Esophagus squamous epithelium (tissue), 4 donors: ENCODE data around the gene DTNA.

Source experiments
- POLR2A ChIP-seq, 4 donors: fragments of 450-650 bp; IDR thresholded peaks; one replicate each; pipeline ENCODE4 v1.6.1; 2017; ENCODE audit warnings: antibody characterized with exemption in 4 of 4, mild to moderate bottlenecking in 4 of 4, moderate library complexity in 3 of 4
- TF ChIP-seq, protein P1 (sequence below), 6 experiments: fragments of 450-650 bp in 4 of 6; fragments of 200-600 bp in 2 of 6; sonication (generic) in 2 of 6; IDR thresholded peaks; one replicate each; pipeline ENCODE4 v1.5.1; 2016 to 2019; ENCODE audit warnings: antibody characterized with exemption in 6 of 6, mild to moderate bottlenecking in 4 of 6, moderate library complexity in 4 of 6

DNA sequence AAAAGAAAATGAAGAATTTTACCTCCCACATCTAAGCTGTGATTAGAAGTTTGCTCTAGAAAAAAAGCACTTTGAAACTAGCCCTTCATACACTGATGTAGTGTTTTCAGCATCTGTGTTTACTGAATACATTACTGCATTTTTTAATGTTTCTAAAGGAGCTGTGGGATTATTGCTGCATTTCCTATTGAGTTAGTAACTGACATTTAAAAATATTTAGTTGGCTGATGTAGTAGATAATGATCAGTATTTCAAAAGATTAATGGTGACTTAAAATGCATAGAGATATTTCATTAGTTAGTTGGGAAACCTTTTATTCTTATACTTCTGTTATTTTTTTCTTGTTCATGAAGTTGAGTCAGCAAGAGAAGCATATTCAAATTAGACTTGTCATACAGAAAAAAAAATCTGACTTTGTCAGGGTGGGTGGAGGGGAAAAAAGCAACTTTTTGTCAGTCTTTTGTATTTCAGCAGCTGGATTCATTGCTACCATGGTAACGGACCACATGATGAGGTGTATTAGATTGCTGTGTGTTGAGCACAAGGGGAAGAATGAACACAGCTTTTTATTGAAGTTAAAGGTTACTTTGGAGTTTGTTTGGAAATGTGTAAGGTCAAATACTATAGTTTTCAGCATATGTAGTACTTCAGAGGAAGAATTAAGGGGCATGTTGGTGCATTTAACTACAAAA lies at the start of gene DTNA:
- no peak for TF ChIP-seq POLR2A (IDR thresholded peaks at IDR 0.05)
- TF ChIP-seq, protein P1, sequence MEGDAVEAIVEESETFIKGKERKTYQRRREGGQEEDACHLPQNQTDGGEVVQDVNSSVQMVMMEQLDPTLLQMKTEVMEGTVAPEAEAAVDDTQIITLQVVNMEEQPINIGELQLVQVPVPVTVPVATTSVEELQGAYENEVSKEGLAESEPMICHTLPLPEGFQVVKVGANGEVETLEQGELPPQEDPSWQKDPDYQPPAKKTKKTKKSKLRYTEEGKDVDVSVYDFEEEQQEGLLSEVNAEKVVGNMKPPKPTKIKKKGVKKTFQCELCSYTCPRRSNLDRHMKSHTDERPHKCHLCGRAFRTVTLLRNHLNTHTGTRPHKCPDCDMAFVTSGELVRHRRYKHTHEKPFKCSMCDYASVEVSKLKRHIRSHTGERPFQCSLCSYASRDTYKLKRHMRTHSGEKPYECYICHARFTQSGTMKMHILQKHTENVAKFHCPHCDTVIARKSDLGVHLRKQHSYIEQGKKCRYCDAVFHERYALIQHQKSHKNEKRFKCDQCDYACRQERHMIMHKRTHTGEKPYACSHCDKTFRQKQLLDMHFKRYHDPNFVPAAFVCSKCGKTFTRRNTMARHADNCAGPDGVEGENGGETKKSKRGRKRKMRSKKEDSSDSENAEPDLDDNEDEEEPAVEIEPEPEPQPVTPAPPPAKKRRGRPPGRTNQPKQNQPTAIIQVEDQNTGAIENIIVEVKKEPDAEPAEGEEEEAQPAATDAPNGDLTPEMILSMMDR (IDR thresholded peaks at IDR 0.05), result no peak
